Stimulated activated naive CD4-positive, alpha-beta T cell (primary cell): ENCODE measurements around the gene PPM1J.
A peak's percentile ranks its signal among the peaks of the same experiment; 100 is the strongest.

ENCODE experiments used
- DNase-seq, 6 experiments: peaks; one replicate each; lab custom pipeline; 2025; lab: John Stamatoyannopoulos, UW

PPM1J gene

GRCh38 chr1:112704391-112704933, 10.7 kb downstream of the PPM1J start:
- DNase-seq, result no peak

DNA sequence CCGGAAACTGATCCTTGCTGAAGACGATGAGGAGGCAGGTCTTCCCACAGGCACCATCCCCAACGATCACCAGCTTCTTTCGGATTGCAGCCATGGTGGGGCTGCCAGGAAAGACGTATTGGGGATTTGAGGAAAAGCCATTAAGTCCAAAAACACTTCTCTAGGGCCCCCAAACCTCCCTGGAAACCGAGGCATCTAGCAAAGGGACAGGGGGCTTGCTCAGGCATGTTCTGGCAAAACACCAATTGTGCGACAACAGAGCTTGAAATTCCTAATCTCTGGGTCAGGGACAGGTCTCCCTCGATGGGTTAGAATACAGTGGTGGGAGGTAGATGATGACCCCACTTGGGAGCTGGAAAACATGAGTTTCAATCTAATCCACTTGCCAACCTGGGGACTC, 11.4 kb downstream of the PPM1J start:
- no peak for DNase-seq

DNA sequence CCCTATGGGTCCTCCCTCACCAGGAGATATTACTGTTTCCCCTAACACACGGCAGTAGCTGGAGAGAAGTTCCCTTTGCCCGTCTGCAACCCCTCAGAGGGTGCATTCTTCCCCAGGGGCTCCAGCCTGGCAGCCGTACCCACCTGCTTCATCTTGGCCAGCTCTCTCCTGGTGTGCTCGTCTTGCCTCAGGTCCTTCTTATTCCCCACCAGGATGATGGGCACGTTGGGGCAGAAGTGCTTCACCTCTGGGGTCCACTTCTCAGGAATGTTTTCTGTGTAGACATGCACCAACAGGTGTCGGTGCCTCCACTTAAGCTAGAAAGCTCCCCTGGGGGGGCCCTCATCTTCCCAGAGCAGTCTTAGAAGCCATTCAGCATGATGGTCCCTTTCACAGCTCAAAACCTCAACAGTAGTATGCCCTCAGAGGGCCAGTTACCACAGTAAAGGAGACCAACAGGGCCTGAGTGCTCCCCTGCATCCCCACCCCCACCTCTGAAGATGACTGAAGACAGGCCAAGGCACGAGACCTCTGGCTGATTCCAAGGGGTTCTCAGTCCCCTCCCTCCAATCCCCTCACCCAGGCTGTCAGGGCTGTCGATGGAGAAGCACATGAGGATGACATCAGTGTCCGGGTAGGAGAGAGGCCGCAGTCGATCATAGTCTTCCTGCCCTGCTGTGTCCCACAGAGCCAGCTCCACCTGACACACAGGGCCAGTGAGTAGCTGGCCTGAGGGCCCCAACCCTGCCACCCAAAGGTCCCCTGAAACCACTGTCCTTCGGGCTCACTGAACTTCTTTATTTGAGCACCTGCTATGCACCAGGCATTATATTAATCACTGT, 12.5 kb downstream of the PPM1J start:
- no peak for DNase-seq

DNA sequence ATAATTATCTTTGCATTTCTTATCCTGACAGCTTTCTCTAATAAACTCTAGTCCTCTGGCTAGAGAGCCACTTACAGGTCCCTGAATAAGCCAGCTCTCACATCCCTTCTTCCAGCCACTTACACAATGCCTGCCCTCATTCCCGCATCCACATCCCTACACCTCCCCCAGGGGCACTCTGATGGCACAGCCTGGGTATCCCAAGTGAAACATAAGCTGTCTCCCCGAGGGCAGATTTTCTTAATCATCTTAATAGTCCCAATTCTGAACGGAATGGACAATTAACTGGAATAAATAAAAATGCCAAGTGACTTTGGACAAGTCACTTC, 13.1 kb downstream of the PPM1J start:
- no peak for DNase-seq

- no peak for DNase-seq
Observed at GRCh38 chr1:112701227-112702066, 13.7 kb downstream of the PPM1J start.

DNA sequence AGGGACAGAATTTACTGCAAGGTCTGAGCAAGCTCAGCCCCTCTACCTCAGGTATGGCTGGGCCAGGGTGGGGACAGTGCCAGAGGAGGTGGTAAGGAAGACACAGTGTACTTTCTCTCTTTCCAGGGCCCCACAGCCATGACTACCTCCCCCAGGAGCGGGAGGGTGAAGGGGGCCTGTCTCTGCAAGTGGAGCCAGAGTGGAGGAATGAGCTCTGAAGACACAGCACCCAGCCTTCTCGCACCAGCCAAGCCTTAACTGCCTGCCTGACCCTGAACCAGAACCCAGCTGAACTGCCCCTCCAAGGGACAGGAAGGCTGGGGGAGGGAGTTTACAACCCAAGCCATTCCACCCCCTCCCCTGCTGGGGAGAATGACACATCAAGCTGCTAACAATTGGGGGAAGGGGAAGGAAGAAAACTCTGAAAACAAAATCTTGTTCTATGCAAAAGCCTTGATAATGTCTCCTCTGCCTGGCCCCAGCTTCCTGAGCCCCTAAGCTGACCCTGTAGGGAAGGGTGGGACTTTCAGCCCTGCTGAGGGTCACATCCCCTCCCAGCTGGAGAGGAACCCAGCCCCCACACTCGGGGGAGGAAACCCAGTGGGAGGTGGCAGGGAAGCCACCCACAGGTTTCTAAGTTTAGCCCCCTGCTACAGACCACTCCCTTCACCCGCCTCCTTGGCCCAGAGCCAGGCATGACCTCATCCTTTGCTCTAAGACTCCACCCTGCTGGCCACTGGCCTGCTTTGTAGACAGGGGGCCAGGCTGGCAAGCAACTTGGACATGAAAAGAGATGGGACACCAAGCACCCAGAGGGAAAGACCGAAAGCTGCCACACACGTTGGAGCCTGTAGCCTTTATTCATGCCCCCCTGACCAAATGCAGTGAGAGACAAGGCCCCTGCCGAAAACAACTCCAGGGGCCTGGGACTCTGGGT, 14.6 kb downstream of the PPM1J start:
- DNase-seq, result peak in 5 of 6 experiments; percentile 26 to 51 (median 42)

- no peak for DNase-seq
Observed at GRCh38 chr1:112699425-112700144, 15.5 kb downstream of the PPM1J start.

GRCh38 chr1:112698366-112699310, 16.5 kb downstream of the PPM1J start:
- no peak for DNase-seq

GRCh38 chr1:112697781-112698201, 17.3 kb downstream of the PPM1J start:
- no peak for DNase-seq

DNA sequence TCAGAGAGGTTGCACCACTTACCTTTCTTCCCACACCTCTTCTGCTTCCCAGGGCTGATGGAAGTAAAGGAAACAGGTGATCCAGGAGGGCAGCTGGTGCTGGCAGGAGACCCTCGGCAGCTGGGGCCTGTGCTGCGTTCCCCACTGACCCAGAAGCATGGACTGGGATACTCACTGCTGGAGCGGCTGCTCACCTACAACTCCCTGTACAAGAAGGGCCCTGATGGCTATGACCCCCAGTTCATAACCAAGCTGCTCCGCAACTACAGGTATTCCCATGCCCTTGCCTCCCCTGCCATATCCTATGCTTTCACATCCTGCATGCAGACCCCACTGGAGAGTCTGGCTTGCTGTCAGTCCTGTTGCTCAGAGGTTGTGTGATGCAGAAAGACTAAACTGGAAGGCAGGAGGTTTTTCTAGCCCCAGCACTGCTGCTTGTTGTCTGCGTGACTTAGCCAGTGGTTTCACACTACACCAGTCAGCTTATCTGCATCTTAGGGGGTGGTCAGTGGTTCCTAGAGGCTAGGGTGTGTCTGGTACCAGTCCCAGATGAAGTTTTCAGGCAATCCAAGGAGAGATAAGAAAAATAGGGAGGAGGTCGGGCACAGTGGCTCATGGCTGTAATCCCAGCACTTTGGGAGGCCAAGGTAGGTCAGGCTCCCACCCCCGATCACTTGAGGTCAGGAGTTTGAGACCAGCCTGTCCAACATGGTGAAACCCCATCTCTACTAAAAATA, 18.4 kb downstream of the PPM1J start:
- no peak for DNase-seq

DNA sequence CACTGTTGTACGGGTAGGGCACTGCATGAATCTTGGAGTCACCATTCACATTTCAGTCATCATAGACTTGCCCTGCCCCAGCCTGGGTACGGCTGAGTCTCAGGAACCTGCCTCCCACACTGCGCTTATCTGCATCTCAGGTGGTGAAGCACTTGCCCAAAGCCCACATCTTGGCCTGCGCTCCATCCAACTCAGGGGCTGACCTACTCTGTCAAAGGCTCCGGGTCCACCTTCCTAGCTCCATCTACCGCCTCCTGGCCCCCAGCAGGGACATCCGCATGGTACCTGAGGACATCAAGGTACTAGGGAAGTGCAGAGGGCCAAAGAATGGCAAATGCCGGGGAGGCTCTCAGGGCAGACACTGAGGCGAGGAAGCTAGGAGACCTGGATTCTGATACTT, 19.9 kb downstream of the PPM1J start:
- no peak for DNase-seq

DNA sequence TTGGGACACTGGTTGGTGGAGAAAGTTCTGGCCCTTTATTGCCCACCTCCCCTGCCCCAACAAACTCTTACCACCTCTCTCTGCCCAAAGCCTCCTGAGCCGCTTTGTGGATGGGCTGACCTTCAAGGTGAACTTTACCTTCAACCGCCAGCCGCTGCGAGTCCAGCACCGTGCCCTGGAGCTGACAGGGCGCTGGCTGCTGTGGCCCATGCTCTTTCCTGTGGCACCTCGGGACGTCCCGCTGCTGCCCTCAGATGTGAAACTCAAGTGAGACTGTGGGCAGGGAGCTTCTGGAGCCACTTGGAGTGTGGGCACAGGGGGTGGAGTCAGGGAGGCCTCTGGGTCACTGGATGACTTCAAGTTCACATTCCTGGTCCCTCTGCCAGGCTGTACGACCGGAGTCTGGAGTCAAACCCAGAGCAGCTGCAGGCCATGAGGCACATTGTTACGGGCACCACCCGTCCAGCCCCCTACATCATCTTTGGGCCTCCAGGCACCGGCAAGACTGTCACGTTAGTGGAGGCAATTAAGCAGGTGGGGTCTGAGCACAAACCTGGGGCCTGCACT, 20.7 kb downstream of the PPM1J start:
- no peak for DNase-seq

DNA sequence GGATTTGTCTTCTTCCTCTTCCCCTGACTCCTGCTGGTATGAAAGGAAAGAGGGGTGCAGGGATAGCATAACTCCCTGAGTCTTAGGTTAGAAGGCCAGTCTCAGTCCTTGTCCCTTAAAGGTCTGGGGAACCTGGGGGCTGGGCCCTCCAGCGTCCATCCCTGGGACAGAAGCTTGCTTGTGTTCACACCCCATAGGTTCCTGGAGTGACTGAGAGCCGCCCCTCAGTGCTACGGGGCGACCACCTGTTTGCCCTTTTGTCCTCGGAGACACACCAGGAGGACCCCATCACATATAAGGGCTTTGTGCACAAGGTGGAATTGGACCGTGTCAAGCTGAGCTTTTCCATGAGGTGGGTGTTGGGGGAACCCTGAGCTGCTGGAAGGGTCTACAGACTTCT, 21.3 kb downstream of the PPM1J start:
- no peak for DNase-seq

DNA sequence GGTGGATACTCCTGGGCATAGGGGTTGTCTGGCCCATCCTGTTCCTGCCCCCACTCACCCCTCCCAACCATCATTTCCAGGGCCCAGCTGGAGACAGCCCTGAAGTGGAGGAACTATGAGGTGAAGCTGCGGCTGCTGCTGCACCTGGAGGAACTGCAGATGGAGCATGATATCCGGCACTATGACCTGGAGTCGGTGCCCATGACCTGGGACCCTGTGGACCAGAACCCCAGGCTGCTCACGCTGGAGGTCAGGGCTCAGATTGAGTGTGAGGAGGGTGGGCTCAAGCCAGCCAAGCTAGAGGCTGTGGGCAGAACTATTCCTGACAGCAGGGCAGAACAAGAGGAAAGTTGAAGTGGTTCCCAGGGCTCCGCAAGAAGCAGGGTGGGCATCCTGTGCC, 22.5 kb downstream of the PPM1J start:
- DNase-seq, result no peak

- no peak for DNase-seq
Observed at GRCh38 chr1:112689842-112690237, 25.3 kb downstream of the PPM1J start.

GRCh38 chr1:112689196-112689841, 25.8 kb downstream of the PPM1J start:
- DNase-seq, result no peak

DNA sequence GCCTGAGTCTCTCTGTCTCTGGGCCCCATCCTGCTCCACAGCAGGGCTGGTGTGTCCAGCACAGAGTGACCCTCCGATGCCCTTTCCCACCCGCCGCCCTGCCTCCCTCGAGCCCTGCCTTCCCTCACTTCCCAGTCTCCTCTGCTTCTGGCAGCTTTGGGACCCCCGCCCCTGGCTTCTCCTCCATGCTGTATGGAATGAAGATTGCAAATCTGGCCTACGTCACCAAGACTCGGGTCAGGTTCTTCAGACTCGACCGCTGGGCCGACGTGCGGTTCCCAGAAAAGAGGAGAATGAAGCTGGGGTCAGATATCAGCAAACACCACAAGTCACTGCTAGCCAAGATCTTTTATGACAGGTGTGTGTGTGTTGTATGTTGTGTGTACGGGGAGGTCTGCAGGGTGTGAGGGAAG, 26.3 kb downstream of the PPM1J start:
- DNase-seq, result no peak

DNA sequence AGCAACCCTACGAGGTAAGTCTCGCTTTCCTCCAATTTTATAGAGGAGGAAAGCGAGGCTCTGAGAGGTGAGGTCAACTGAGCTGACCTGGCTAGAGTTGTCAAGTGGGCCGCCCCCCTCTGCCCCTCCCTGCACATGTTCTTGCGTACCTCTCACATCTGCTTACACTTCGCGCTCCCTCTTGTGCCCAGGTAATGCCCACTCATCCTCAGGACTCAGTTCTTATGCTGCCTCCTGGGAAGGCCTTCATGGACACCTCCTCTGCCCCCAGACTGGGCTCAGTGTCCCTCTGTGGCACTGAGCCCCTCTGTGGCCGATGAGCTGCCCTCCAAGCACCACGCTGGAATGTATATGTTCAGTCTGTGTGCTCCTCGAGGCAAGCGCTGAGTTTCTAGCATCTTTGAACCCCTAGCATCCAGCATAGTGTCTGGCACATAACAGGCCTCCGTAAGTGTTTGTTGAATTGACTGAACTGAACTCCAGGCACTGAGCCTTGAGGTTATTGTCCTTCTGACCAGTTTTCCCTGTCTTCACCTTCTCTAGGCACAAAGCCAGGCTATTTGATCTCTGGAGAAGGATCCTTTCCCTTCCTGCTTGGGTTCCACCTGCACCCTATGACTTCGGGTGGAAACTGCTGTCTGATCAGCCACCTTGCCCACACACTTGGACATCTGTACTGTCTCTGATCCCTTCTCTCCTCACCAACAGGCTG, 27.2 kb downstream of the PPM1J start:
- DNase-seq, result no peak
